Mesenchymal stem cell (in vitro differentiated cells and primary cell): ENCODE results near the gene TSSK2.

Experiments
- DNase-seq: peaks from one replicate; pipeline ENCODE4 v3.0.0-alpha.2; 2013
- H2AFZ ChIP-seq: one replicate; pipeline ENCODE4 v1.6.1; 2013; ENCODE audit warnings: low read depth, mild to moderate bottlenecking, control low read depth, inconsistent platforms, low read length, moderate library complexity
- H2AK5ac ChIP-seq: 2 replicates; pipeline ENCODE4 v1.6.1; 2013; ENCODE audit warnings: low read length, moderate library complexity, mild to moderate bottlenecking, inconsistent platforms; ENCODE audit not compliant: severe bottlenecking
- H2BK120ac ChIP-seq: one replicate; pipeline ENCODE4 v1.6.1; 2013; ENCODE audit warnings: low read depth, mild to moderate bottlenecking, inconsistent platforms, low read length, moderate library complexity
- H2BK12ac ChIP-seq, 2 experiments: one replicate each; pipeline ENCODE4 v1.6.1; 2013; ENCODE audit warnings: inconsistent platforms in 2 of 2, low read length in 2 of 2, mild to moderate bottlenecking in 2 of 2, moderate library complexity in 2 of 2, control low read depth in 1 of 2
- H2BK15ac ChIP-seq: one replicate; pipeline ENCODE4 v1.6.1; 2013; ENCODE audit warnings: mild to moderate bottlenecking, low read depth, inconsistent platforms; ENCODE audit not compliant: poor library complexity, severe bottlenecking
- H2BK5ac ChIP-seq: 2 replicates; pipeline ENCODE4 v1.6.1; 2013; ENCODE audit warnings: low read depth, mild to moderate bottlenecking, low read length, control low read depth, inconsistent platforms; ENCODE audit not compliant: poor library complexity, severe bottlenecking
- H3K14ac ChIP-seq, 2 experiments: one replicate each; pipeline ENCODE4 v1.6.1; 2013; ENCODE audit warnings: inconsistent platforms in 2 of 2, low read length in 2 of 2, control low read depth in 1 of 2, mild to moderate bottlenecking in 1 of 2, moderate library complexity in 1 of 2
- H3K18ac ChIP-seq, 2 experiments: one replicate each; pipeline ENCODE4 v1.6.1; 2013; ENCODE audit warnings: inconsistent platforms in 2 of 2, low read length in 2 of 2, control low read depth in 1 of 2, low read depth in 1 of 2, mild to moderate bottlenecking in 1 of 2
- H3K23ac ChIP-seq, 2 experiments: one replicate each; pipeline ENCODE4 v1.6.1; 2013; ENCODE audit warnings: inconsistent platforms in 2 of 2, low read length in 2 of 2, mild to moderate bottlenecking in 2 of 2, moderate library complexity in 2 of 2, control low read depth in 1 of 2
- H3K27ac ChIP-seq: 2 replicates; pipeline ENCODE4 v1.5.1; 2013; ENCODE audit warnings: mild to moderate bottlenecking, moderate library complexity, low read length, control low read depth, inconsistent platforms; ENCODE audit not compliant: poor library complexity, severe bottlenecking
- H3K27me3 ChIP-seq, 2 experiments: 2 replicates each; pipeline versions ENCODE4 v1.6.1 to v1.7.0; 2013; ENCODE audit warnings: low read length in 2 of 2, mild to moderate bottlenecking in 2 of 2, moderate library complexity in 2 of 2, control low read depth in 1 of 2, inconsistent platforms in 1 of 2; ENCODE audit not compliant: control insufficient read depth in 1 of 2, insufficient read depth in 1 of 2
- H3K36me3 ChIP-seq, 2 experiments: 2 replicates each; pipeline versions ENCODE4 v1.6.1 to v1.7.0; 2013; ENCODE audit warnings: low read length in 2 of 2, control low read depth in 1 of 2, inconsistent platforms in 1 of 2, low read depth in 1 of 2, mild to moderate bottlenecking in 1 of 2; ENCODE audit not compliant: insufficient read depth in 2 of 2, control insufficient read depth in 1 of 2
- H3K4ac ChIP-seq, 2 experiments: one replicate each; pipeline ENCODE4 v1.6.1; 2013; ENCODE audit warnings: inconsistent platforms in 2 of 2, low read length in 2 of 2, mild to moderate bottlenecking in 2 of 2, moderate library complexity in 2 of 2, control low read depth in 1 of 2, low read depth in 1 of 2
- H3K4me1 ChIP-seq: 2 replicates; pipeline ENCODE4 v1.6.1; 2013; ENCODE audit warnings: low read depth, low read length, control low read depth; ENCODE audit not compliant: control insufficient read depth, insufficient read depth
- H3K4me2 ChIP-seq: 2 replicates; pipeline ENCODE4 v1.6.1; 2013; ENCODE audit warnings: low read length, mild to moderate bottlenecking, inconsistent platforms; ENCODE audit not compliant: poor library complexity, severe bottlenecking
- H3K4me3 ChIP-seq, 2 experiments: 2 replicates each; pipeline versions ENCODE4 v1.5.1 to v1.7.0; 2013; ENCODE audit warnings: low read length in 2 of 2, mild to moderate bottlenecking in 2 of 2, control low read depth in 1 of 2, low read depth in 1 of 2; ENCODE audit not compliant: insufficient read depth in 1 of 2
- H3K79me1 ChIP-seq: replicated peaks from 2 replicates; pipeline ENCODE4 v1.6.1; 2013; ENCODE audit warnings: mild to moderate bottlenecking, control low read depth, low read length, inconsistent platforms; ENCODE audit not compliant: poor library complexity, severe bottlenecking
- H3K9ac ChIP-seq: 2 replicates; pipeline ENCODE4 v1.7.0; 2013; ENCODE audit warnings: mild to moderate bottlenecking, low read length, moderate library complexity
- H3K9me3 ChIP-seq: 2 replicates; pipeline ENCODE4 v1.7.0; 2013; ENCODE audit warnings: mild to moderate bottlenecking, low read length; ENCODE audit not compliant: control insufficient read depth
- H4K8ac ChIP-seq: one replicate; pipeline ENCODE4 v1.6.1; 2013; ENCODE audit warnings: inconsistent platforms, mild to moderate bottlenecking, low read length, moderate library complexity
- H4K91ac ChIP-seq: one replicate; pipeline ENCODE4 v1.6.1; 2013; ENCODE audit warnings: mild to moderate bottlenecking, low read length, inconsistent platforms
- WGBS: methylation state at CpG from one replicate; pipeline ENCODE4 v1.1.7; 2013; ENCODE audit warnings: mixed read lengths; 5-methylcytosine and 5-hydroxymethylcytosine counted together

The TSSK2 gene

DNA sequence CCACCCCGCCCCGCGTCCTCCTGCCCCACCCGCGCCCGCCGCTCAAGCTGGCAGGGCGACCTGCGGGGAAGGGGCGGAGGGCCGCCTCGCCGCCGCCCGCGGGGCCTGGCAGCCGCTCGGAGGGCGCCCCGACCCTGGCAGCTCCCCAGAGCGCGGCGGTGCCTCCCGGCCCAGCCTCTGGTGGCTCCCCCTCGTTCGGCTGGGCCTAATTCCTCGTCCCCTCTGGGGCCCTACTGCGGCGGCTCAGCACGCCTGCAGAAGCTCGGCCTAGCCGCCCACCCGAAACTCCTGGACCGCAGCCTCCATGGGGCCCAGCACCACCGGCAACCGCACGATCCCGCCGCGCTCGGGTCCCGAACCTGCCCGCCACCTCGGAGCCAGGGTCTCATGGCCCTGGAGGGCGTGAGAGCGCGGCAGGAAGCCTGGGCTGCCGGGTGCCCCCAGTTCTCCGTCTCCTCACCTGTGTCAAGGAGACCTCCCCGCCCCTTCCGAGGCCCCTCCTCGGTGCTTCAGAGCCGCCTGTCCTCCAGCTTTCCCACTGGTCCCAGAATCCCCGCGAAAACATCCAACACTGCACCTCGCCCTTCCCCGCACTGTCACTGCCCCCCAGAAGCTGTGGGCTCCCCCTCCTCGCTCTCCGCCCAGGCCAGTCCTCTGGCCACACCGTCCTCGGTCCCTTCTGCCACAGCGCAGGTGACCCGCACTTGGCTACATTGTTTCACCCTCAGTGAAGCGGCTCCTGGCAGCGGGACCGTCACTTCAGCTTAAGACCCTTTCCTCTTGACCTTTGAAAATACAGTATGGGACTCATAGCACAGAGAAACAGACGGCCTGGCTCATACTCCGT is 19.6 kb downstream of the TSSK2 start:
- peaks cover 7% of the 10 kb centered on the region for H3K4me1 ChIP-seq
- WGBS: 24% methylated on average over 61 of the region's 68 CpGs

GRCh38 chr22:19151329-19152191 is 20.5 kb downstream of the TSSK2 start:
- H3K14ac ChIP-seq: no peak overlapping the region
- H2AFZ ChIP-seq: no peak overlapping the region
- H3K9me3 ChIP-seq: peaks cover 14% of the 10 kb centered on the region
- no peak overlapping the region for H3K18ac ChIP-seq
- no peak overlapping the region for H4K8ac ChIP-seq
- H3K9ac ChIP-seq: no peak overlapping the region
- H3K4me3 ChIP-seq: no peak overlapping the region
- no peak overlapping the region for H2BK15ac ChIP-seq
- peaks cover 7% of the 10 kb centered on the region for H3K4me1 ChIP-seq
- H2BK12ac ChIP-seq: no peak overlapping the region
- peaks cover 66 to 72% of the 10 kb centered on the region in 2 experiments for H3K27me3 ChIP-seq
- WGBS: 72% methylated on average over 10 of the region's 10 CpGs
- no peaks in the 10 kb centered on the region for H3K79me1 ChIP-seq
- no peak overlapping the region for H2BK5ac ChIP-seq
- no peak overlapping the region for H4K91ac ChIP-seq
- no peaks in the 10 kb centered on the region for H3K36me3 ChIP-seq
- no peak for DNase-seq
- no peak overlapping the region for H2AK5ac ChIP-seq
- H2BK120ac ChIP-seq: no peak overlapping the region
- H3K4me2 ChIP-seq: no peak overlapping the region
- H3K23ac ChIP-seq: no peak overlapping the region
- H3K27ac ChIP-seq: no peak overlapping the region
- no peak overlapping the region for H3K4ac ChIP-seq

More for the DNA sequence above, 19.6 kb downstream of the TSSK2 start:
- no peak overlapping the region for H3K23ac ChIP-seq
- no peak overlapping the region for H3K4ac ChIP-seq
- H3K36me3 ChIP-seq: no peaks in the 10 kb centered on the region
- H2AFZ ChIP-seq: no peak overlapping the region
- peaks cover 67 to 69% of the 10 kb centered on the region in 2 experiments for H3K27me3 ChIP-seq
- H3K4me2 ChIP-seq: no peak overlapping the region
- no peak overlapping the region for H2BK15ac ChIP-seq
- no peak overlapping the region for H2BK120ac ChIP-seq
- H4K8ac ChIP-seq: no peak overlapping the region
- no peak for DNase-seq
- no peak overlapping the region for H3K27ac ChIP-seq
- no peak overlapping the region for H3K4me3 ChIP-seq
- H3K14ac ChIP-seq: peak overlapping the region in 1 of 2 experiments; percentile 71
- H2AK5ac ChIP-seq: no peak overlapping the region
- H2BK5ac ChIP-seq: no peak overlapping the region
- no peak overlapping the region for H3K18ac ChIP-seq
- no peak overlapping the region for H3K9ac ChIP-seq
- H2BK12ac ChIP-seq: no peak overlapping the region
- H3K79me1 ChIP-seq: no peaks in the 10 kb centered on the region
- peaks cover 14% of the 10 kb centered on the region for H3K9me3 ChIP-seq
- H4K91ac ChIP-seq: no peak overlapping the region

GRCh38 chr22:19152942-19153883 is 22.1 kb downstream of the TSSK2 start:
- H4K8ac ChIP-seq: no peak overlapping the region
- no peak overlapping the region for H3K4me3 ChIP-seq
- H3K4me1 ChIP-seq: peaks cover 7% of the 10 kb centered on the region
- no peak overlapping the region for H4K91ac ChIP-seq
- no peak overlapping the region for H2AFZ ChIP-seq
- H3K14ac ChIP-seq: no peak overlapping the region
- WGBS: 64% methylated on average over 10 of the region's 11 CpGs
- H3K27me3 ChIP-seq: peaks cover 49 to 57% of the 10 kb centered on the region in 2 experiments
- H2AK5ac ChIP-seq: no peak overlapping the region
- H3K18ac ChIP-seq: no peak overlapping the region
- peaks cover 14% of the 10 kb centered on the region for H3K9me3 ChIP-seq
- no peak overlapping the region for H3K9ac ChIP-seq
- H2BK5ac ChIP-seq: no peak overlapping the region
- H3K36me3 ChIP-seq: no peaks in the 10 kb centered on the region
- no peak overlapping the region for H2BK12ac ChIP-seq
- no peak overlapping the region for H3K4ac ChIP-seq
- no peak for DNase-seq
- no peak overlapping the region for H3K27ac ChIP-seq
- no peak overlapping the region for H2BK120ac ChIP-seq
- H3K79me1 ChIP-seq: no peaks in the 10 kb centered on the region
- H3K4me2 ChIP-seq: no peak overlapping the region
- no peak overlapping the region for H2BK15ac ChIP-seq
- no peak overlapping the region for H3K23ac ChIP-seq
